HG03064 (cell line): ENCODE measurements around the gene STAT5A.

Source experiments
- ATAC-seq: cut with Tn5 transposase; IDR thresholded peaks from one replicate; pipeline ENCODE4 v1.9.1; 2021; ENCODE audit warnings: low read depth; ENCODE audit not compliant: unreplicated experiment

STAT5A gene

GRCh38 chr17:42266918-42267766 is 21.2 kb upstream of the STAT5A start:
- ATAC-seq: no peak

GRCh38 chr17:42268236-42268635 is 20.1 kb upstream of the STAT5A start:
- ATAC-seq: no peak

DNA sequence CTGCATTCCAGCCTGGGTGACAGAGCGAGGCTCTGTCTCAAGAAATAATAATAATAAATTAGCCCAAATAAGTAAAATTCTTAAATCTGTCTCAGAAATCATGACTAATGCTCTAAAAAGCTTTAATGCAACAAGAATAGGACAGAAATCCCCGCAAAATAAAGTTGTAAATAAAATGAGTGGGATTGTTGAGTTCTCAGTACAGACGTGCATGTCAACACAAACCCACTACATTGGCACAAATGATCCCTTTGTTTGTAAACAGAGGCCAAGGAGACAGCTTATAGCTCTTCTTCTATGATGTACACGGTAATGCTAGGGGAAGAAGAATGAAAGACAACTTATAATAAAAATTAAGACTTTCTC is 18.1 kb upstream of the STAT5A start:
- ATAC-seq: no peak

DNA sequence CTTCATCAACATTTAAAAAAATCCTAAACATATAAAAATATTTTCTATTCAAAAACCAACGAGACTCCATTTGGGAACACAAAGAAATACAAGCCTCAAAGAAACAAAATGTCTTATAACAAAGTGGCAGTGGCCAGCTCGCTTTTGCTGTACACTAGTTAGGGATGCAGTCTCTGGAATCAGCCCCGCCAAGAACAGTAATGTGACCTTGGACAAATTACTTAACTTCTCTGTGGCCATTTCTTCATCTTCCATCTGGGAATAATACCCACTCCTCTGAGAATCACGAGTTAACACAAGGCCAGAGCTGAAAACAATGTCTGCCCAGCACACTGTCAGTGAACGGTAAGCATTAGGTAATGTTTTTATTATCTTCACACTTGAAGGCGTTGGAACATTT is 17.7 kb upstream of the STAT5A start:
- no peak for ATAC-seq

- ATAC-seq: no peak
These were observed 17.1 kb upstream of the STAT5A start for GRCh38 chr17:42271006-42271778.

DNA sequence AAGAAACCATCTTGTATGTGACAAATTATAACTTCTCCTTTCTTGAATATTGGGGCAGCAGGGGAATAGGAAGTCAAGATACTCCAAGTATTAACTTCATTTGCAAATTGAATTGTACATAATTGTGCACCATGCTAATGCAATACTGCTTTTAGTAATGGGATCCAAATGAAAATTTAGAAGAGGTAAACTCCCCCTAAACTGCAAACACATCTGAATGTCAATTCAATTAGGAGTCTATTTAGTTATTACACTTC is 16.6 kb upstream of the STAT5A start:
- no peak for ATAC-seq

- ATAC-seq: no peak
These were observed 16.0 kb upstream of the STAT5A start for GRCh38 chr17:42272162-42272907.

DNA sequence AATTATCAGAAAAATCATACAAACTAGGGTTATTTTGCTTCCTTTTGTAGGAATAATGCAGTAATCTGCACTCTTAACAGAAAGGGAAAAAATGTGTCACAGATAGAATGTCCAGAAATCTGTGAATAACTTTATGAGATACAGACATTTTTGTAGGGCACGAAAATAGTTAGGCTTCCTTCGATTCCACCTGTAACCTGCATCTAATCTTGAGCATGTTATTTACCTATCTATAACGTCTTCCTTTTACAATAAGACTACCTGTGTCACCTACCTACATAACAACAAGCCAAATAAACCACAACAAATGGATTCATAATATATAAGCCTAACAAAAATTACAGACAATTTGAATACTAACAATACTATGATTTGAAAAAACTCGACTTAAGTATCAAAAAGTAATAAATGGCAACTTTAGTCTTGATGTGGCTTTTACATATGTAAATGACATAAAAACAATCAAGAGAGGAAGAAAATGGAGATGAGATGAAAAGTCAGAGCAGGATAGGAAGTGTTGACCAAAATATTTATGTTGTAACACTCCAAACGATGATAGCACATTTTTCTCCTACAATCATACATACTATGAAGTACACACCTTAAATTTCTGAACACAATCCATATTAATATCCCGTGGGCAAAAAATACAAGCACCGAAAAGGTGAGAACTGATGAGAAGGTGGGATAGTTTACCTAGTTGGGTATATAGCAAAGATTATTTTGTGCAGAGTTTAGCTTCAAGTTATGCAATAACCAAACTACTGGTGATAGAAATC is 14.6 kb upstream of the STAT5A start:
- no peak for ATAC-seq

GRCh38 chr17:42274253-42274542 is 14.1 kb upstream of the STAT5A start:
- no peak for ATAC-seq

DNA sequence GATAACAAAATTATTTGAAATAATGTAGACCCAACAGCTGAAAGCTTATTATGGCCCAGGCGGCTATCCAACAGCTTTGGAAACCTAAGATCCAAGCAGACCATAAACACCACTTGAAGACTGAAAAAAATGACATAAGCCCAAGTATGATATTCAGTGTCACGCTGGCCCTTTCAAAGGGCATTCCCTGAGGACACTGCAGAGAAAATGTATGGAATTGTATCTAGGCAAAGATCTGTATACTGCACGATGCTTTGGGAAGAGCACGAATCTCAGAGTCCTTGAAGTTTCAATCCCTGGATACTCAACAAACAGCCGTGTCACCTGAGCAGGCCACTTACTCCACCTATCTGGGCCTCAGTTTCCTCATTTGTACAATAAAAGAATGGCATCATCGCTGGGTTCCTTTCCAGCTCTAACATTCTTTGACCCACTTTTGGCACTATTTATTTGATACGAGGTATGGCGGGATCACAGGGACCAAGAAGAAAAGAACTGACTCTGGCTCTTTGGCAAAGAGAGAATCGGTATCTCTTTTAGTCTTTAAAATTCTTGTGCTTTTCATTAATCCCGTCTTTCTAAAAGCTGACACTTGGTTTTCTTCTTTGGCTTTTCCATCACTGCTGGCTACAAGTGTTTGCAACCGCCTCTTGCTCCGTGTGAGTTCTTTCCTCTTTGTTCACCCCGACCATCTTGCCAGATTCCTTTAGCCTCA is 13.3 kb upstream of the STAT5A start:
- ATAC-seq: no peak

- ATAC-seq: peak; percentile 50
These were observed 12.6 kb upstream of the STAT5A start for GRCh38 chr17:42275527-42276358.

DNA sequence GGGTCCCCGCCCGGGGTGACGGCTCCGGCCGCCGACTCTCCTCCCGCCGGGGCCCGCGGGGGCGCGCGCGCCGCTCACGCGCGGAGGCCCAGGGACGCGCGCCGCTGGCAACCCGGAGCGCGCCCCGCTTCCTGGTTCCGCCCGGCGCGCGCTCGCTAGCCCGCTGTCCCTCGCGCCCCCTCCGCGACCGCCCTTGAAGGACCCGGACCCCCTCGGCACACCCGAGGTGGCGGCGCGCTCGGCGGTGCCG is 12.0 kb upstream of the STAT5A start, which contains the start of gene STAT5B:
Gene STAT5B, minus strand, starts transcription at position 33 of the 250 bp plus-strand sequence. CDS start 44,264 bp downstream, outside the sequence.
- ATAC-seq: peak; percentile 61

DNA sequence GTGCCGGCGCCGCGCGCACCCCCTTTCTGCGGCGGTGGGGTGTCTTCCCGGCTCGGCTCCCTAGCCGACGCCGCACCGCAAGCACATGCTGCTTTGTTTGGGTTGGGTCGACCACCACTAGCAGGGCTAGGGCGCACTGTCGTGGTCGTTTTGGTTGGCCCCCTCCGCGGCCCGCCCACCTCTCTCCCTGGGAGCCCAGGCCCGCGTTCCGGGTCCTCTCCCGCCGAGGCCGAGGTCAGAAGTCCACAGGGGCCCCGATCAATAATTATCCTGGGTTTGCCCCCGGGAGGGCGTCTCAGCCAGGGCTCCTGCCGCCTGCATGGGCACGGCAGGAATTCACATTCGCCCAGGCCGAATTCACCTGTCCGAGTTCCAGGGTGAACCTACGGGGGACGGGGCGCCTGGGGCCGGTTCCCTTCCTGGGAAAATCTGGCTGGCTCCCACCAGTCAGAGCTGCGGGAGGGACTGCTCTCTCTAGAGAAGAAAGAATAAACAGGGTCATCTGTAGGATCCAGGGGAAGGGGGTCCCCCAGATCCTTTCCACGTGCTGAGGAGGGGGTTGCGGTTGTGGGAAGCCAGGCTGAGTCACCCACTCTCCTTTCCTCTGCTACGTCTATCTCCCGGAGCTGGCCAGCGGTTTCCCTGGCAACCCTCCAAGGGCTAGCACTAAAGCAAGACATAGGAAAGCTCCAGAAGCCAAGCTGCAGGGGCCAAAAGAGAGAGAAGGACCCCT is 11.5 kb upstream of the STAT5A start:
- peak; percentile 32 for ATAC-seq

DNA sequence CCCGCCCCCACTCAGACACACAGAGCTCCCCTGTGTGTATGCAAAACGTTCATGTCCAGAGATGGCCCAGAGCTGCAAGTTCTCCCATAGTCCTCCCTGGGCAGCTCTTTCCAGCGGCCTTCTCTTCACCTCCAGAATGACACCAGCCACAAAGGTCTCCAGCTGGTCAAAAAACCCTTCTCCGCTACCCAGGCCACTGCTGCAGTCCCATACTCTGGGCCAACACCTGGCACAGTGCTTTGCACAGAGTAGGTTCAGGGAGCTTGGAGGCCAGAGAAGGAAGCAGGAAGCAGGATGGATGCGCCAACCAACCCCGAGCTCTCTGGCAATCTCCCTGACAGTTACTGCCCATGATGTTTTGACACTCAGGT is 11.0 kb upstream of the STAT5A start:
- no peak for ATAC-seq

- ATAC-seq: no peak
These were observed 8.3 kb upstream of the STAT5A start for GRCh38 chr17:42279776-42280630.

GRCh38 chr17:42281571-42282096 is 6.7 kb upstream of the STAT5A start:
- ATAC-seq: no peak

- no peak for ATAC-seq
These were observed 5.7 kb upstream of the STAT5A start for GRCh38 chr17:42282478-42283080.
